Smooth muscle cell (in vitro differentiated cells): Measurements from ENCODE around the gene HSPBP1. TPM values are rescaled to one million over a fixed set of nuclear protein-coding genes. Genes with fewer than 3 reads are reported as not detected.

Experiments used
- DNase-seq: peaks from one replicate; lab custom pipeline; 2025; ENCODE audit not compliant: unreplicated experiment; lab: John Stamatoyannopoulos, UW
- H2AFZ ChIP-seq: fragments of 200-600 bp; sonication (generic); 2 replicates; pipeline ENCODE4 v1.6.0; 2016; ENCODE audit warnings: antibody characterized with exemption, low read depth, mild to moderate bottlenecking
- H3F3A ChIP-seq: fragments of 200-600 bp; sonication (generic); 2 replicates; pipeline ENCODE4 v1.6.0; 2017; ENCODE audit warnings: antibody characterized with exemption, low read depth
- H3K27ac ChIP-seq: fragments of 200-600 bp; sonication (generic); 2 replicates; pipeline ENCODE4 v1.5.1; 2016; ENCODE audit warnings: low read depth, mild to moderate bottlenecking
- H3K27me3 ChIP-seq: fragments of 200-600 bp; sonication (generic); 2 replicates; pipeline ENCODE4 v1.6.1; 2016; ENCODE audit warnings: low read depth, mild to moderate bottlenecking
- H3K36me3 ChIP-seq: fragments of 200-600 bp; sonication (generic); 2 replicates; pipeline ENCODE4 v1.5.1; 2016; ENCODE audit warnings: low read depth
- H3K4me1 ChIP-seq: fragments of 200-600 bp; sonication (generic); 2 replicates; pipeline ENCODE4 v1.5.1; 2016; ENCODE audit warnings: low read depth
- H3K4me2 ChIP-seq: fragments of 200-600 bp; sonication (generic); 2 replicates; pipeline ENCODE4 v1.6.0; 2016; ENCODE audit warnings: mild to moderate bottlenecking
- H3K4me3 ChIP-seq: fragments of 200-600 bp; sonication (generic); 2 replicates; pipeline ENCODE4 v1.5.1; 2016; ENCODE audit warnings: mild to moderate bottlenecking
- H3K79me2 ChIP-seq: fragments of 200-600 bp; sonication (generic); 2 replicates; pipeline ENCODE4 v1.6.0; 2016; ENCODE audit warnings: low read depth, mild to moderate bottlenecking
- H3K9ac ChIP-seq: fragments of 200-600 bp; sonication (generic); 2 replicates; pipeline ENCODE4 v1.6.0; 2016; ENCODE audit warnings: low read depth
- H3K9me3 ChIP-seq: fragments of 200-600 bp; sonication (generic); replicated peaks from 2 replicates; pipeline ENCODE4 v1.5.1; 2016; ENCODE audit warnings: low read depth
- H4K20me1 ChIP-seq: fragments of 200-600 bp; sonication (generic); 2 replicates; pipeline ENCODE4 v1.6.0; 2016; ENCODE audit warnings: low read depth
- WGBS: methylation state at CpG from one replicate; pipeline ENCODE4 v1.1.7; 2016; ENCODE audit warnings: low lambda C conversion rate; 5-methylcytosine and 5-hydroxymethylcytosine counted together
- polyA plus RNA-seq: library from polyadenylated mRNA; unstranded; fragments of >200 nt; fragmentation: Nextera tagmentation; extraction: Ambion mirVana; gene quantifications from 2 replicates; pipeline ENCODE4 v1.2.1, GENCODE V29; 2016
- total RNA-seq: library from RNA; depleted of rRNA; stranded (reverse); fragments of >200 nt; gene quantifications from 2 replicates; pipeline ENCODE4 v1.2.3, GENCODE V29; 2014
- TF ChIP-seq, protein P1 (sequence below): fragments of 200-600 bp; sonication (generic); IDR thresholded peaks from 2 replicates; pipeline ENCODE4 v1.5.1; 2017; ENCODE audit warnings: borderline replicate concordance, mild to moderate bottlenecking, antibody characterized with exemption; ENCODE audit not compliant: insufficient read depth, poor library complexity, severe bottlenecking

Gene HSPBP1
- total and polyA plus RNA-seq, 2 experiments from 2014 or later: 21.5 to 80.0 TPM

DNA sequence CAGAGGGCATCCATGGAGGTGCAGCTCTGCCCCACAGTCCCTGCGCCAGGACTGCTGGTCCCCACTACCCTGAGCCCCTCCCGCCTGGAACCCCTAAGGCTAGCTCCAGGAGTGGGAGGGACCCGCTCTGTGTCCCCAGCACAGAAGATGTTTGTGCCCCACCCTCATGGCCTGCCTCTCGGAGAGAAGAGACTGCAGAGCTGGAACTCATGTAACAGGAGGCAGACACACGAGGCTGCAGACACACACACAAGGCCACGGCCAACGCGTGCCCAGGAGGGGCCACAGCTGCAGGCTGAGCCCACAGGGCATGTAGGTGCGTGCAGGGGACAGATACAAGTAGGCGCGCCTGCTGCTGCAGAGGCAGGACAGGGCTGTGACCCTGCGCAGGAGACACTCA is 40.9 kb downstream of the HSPBP1 start:
- no peak for DNase-seq
- H3F3A ChIP-seq: no peaks in the 10 kb centered on the region
- H3K36me3 ChIP-seq: no peaks in the 10 kb centered on the region
- H3K27ac ChIP-seq: no peak overlapping the region
- H2AFZ ChIP-seq: no peak overlapping the region
- H3K4me3 ChIP-seq: no peak overlapping the region
- H3K9me3 ChIP-seq: no peaks in the 10 kb centered on the region
- 93% methylated on average over 12 of the region's 12 CpGs for WGBS
- H4K20me1 ChIP-seq: peaks cover 24% of the 10 kb centered on the region
- no peaks in the 10 kb centered on the region for H3K79me2 ChIP-seq
- TF ChIP-seq, protein P1, sequence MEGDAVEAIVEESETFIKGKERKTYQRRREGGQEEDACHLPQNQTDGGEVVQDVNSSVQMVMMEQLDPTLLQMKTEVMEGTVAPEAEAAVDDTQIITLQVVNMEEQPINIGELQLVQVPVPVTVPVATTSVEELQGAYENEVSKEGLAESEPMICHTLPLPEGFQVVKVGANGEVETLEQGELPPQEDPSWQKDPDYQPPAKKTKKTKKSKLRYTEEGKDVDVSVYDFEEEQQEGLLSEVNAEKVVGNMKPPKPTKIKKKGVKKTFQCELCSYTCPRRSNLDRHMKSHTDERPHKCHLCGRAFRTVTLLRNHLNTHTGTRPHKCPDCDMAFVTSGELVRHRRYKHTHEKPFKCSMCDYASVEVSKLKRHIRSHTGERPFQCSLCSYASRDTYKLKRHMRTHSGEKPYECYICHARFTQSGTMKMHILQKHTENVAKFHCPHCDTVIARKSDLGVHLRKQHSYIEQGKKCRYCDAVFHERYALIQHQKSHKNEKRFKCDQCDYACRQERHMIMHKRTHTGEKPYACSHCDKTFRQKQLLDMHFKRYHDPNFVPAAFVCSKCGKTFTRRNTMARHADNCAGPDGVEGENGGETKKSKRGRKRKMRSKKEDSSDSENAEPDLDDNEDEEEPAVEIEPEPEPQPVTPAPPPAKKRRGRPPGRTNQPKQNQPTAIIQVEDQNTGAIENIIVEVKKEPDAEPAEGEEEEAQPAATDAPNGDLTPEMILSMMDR: no peak
- no peak overlapping the region for H3K4me2 ChIP-seq
- H3K27me3 ChIP-seq: no peaks in the 10 kb centered on the region
- H3K4me1 ChIP-seq: no peaks in the 10 kb centered on the region
- H3K9ac ChIP-seq: no peak overlapping the region

DNA sequence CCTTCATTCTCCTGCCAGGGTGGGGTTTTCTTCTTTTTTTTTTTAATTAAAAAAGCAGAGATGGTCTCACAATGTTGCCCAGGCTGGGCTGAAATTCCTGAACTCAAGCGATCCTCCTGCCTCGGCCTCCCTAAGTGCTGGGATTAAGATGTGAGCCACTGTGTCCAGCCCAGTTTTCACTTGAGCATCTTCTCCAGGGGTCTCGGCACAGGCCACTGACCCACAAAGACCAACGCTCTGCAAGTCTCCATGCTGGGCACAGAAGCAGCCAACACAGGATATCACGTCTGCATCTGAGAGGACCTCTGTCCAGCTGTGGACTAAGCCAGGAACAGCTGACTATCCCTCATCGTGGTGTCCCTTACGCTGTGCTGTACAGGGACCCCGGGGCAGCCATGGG is 41.9 kb downstream of the HSPBP1 start:
- Histone ChIP-seq H3K27ac (no peak overlapping the region), H3F3A (no peaks in the 10 kb centered on the region), H2AFZ (no peak overlapping the region), H3K79me2 (no peaks in the 10 kb centered on the region), H3K4me2 (no peak overlapping the region), H3K27me3 (no peaks in the 10 kb centered on the region), H3K9ac (no peak overlapping the region), H3K4me3 (no peak overlapping the region), H3K9me3 (no peaks in the 10 kb centered on the region), H3K4me1 (no peaks in the 10 kb centered on the region), H4K20me1 (peaks cover 27% of the 10 kb centered on the region), H3K36me3 (no peaks in the 10 kb centered on the region)
- WGBS: 97% methylated on average over 8 of the region's 8 CpGs
- no peak for DNase-seq
- TF ChIP-seq, protein P1: no peak

DNA sequence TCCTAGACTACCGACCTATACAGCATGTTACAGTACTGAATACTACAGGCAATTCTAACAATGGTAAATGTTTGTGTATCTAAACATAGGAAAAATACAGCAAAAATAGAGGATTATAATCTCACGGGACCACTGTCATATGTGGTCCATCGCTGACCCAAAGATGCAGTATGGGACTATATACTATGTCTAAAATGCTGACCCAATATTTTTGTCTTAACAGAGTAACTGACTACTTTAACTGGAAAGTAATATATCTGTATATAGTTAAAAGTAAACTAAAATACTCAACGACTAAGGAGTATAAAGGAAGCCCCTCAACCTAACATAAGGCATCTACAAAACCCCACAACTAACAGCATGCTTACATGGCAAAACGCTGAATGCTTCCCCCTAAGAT is 46.9 kb downstream of the HSPBP1 start:
- Histone ChIP-seq H4K20me1 (peaks cover 38% of the 10 kb centered on the region), H3K27me3 (no peaks in the 10 kb centered on the region), H3K4me2 (no peak overlapping the region), H3K36me3 (no peaks in the 10 kb centered on the region), H3F3A (no peaks in the 10 kb centered on the region), H3K4me3 (no peak overlapping the region), H3K27ac (no peak overlapping the region), H3K79me2 (no peaks in the 10 kb centered on the region), H3K9ac (no peak overlapping the region), H3K4me1 (no peaks in the 10 kb centered on the region), H2AFZ (no peak overlapping the region), H3K9me3 (no peaks in the 10 kb centered on the region)
- TF ChIP-seq, protein P1: no peak
- 95% methylated on average over 5 of the region's 5 CpGs for WGBS
- no peak for DNase-seq

DNA sequence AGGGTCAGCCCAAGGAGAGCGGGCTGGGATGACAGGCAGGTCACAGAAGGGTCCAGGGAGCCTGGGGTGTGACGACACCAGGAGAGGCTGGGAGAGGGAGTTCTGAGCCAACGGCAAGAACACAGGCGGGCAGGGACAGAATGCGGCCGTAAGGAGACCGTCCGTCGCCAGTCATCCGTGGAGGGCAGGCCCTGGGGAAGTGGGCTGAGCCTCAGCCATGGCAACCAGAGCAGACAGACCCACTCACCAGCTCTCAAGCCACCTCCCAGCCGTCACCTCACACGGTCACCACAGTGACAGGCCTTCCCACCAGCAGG is 47.7 kb downstream of the HSPBP1 start:
- TF ChIP-seq, protein P1: no peak
- H3K4me1 ChIP-seq: no peaks in the 10 kb centered on the region
- H3K4me3 ChIP-seq: no peak overlapping the region
- WGBS: 90% methylated on average over 12 of the region's 12 CpGs
- H3K27ac ChIP-seq: no peak overlapping the region
- H3K9me3 ChIP-seq: no peaks in the 10 kb centered on the region
- no peak for DNase-seq
- H3F3A ChIP-seq: no peaks in the 10 kb centered on the region
- no peak overlapping the region for H3K4me2 ChIP-seq
- no peaks in the 10 kb centered on the region for H3K79me2 ChIP-seq
- H3K27me3 ChIP-seq: no peaks in the 10 kb centered on the region
- H4K20me1 ChIP-seq: peaks cover 39% of the 10 kb centered on the region
- H3K9ac ChIP-seq: no peak overlapping the region
- no peaks in the 10 kb centered on the region for H3K36me3 ChIP-seq
- no peak overlapping the region for H2AFZ ChIP-seq
